Inflammatory macrophage (primary cell): ENCODE results near the gene ZNF69.
"Not testable (repeated sequence)": the region's sequence is repeated elsewhere in the genome, so short reads cannot be mapped to it uniquely, and the experiment has no call there.

Source experiments
- DNase-seq, 2 donors: peaks; one replicate each; pipeline ENCODE4 v3.0.0-alpha.2; 2020 to 2022

ZNF69 gene

DNA sequence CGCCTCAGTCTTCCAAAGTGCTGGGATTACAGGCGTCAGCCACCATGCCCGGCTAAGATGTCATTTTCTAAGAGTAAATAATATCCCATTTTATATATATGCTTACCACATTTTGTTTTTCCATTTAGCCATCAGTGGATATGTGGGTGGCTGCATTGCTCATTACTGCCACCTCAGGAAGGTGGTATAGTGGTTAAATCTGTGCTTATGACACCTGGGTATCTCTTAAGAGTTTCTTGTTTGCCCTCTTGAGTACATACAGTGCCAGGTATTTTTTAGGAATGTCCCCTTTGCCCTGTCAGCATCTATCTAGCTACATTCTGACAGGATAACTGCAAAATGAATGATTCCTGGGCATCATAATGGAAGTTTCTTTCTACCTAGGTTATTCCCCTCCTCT, 14.6 kb downstream of the ZNF69 start:
- no peak for DNase-seq

DNA sequence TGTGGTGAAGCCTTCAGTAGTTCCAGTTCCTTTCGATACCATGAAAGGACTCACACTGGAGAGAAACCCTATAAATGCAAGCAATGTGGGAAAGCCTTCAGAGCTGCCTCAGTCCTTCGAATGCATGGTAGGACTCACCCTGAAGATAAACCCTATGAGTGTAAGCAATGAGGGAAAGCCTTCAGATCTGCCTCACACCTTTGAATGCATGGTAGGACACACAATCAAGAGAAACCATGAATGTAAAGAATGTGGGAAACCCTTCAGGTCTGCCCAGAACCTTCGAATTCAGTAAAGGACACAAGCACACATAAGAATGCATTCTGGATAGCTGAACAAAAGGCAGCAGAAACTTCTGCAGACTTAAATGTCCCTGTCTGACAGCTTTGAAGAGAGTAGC, 18.3 kb downstream of the ZNF69 start:
- DNase-seq: no peak

DNA sequence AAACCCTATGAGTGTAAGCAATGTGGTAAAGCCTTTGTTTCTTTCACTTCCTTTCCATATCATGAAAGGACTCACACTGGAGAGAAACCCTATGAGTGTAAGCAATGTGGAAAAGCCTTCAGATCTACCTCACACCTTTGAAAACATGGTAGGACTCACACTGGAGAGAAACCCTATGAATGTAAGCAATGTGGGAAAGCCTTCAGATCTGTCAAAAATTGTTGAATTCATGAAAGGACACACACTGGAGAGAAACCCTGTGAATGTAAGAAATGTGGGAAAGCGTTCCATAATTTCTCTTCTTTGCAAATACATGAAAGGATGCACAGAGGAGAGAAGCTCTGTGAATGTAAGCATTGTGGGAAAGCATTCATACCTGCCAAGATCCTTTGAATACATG, 24.4 kb downstream of the ZNF69 start:
- DNase-seq: not testable (repeated sequence)

DNA sequence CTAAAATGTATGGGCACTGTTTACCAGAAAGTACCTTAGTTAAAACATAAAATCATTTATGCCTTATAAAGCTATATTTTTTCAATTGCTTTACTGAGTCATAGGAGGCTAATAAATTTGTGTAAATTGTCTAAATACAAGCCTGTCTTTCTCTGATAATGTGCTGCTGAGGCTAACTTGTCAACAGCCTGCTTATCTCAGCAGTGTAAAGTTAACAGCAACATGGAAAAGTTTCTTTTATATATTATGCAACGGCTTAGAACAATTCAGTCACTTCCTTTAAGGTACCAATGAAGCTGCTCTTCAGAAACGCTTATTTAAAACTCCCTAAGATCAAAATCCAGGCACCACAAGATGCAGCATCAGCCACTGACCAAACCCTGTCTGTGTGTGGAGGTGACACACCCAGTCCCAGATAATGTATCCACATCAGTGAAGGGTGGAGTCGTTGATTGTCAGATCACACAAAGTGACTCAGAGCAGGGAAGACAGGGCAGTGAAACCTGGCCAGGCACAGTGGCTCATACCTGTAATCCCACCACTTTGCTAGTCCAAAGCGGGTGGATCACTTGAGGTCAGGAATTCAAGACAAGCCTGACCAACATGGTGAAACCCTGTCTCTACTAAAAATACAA, 27.0 kb downstream of the ZNF69 start:
- not testable (repeated sequence) for DNase-seq

DNA sequence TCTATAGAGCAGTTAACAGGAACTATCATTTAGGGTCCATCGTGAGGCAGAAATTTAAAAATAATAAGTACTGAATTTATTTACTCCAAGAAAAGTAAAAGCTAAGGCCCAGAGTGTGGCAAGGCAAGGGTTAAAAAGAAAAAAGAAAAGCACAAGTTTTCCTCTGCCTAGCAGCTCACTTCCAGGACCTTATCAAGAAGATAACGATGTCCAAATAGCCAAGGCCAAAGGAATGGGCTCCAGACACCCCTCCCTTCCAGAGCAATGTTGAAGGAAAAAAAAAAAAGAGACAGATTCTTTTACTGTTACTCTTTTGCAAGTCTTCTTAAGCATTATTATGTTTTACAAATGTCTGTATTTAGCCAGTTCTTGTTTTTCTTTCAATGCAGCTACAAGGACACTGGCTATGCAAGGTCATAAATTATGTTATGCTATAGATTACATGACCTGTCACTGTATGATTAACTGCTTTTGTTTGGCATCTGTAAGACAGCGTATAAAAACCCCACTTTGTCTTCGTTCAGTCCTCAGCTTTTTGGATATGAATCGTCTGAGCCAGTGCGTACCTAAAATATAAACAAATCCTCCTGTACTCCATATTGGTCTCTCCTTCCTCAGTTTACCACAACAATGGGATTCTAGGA, 34.4 kb downstream of the ZNF69 start:
- DNase-seq: no peak

DNA sequence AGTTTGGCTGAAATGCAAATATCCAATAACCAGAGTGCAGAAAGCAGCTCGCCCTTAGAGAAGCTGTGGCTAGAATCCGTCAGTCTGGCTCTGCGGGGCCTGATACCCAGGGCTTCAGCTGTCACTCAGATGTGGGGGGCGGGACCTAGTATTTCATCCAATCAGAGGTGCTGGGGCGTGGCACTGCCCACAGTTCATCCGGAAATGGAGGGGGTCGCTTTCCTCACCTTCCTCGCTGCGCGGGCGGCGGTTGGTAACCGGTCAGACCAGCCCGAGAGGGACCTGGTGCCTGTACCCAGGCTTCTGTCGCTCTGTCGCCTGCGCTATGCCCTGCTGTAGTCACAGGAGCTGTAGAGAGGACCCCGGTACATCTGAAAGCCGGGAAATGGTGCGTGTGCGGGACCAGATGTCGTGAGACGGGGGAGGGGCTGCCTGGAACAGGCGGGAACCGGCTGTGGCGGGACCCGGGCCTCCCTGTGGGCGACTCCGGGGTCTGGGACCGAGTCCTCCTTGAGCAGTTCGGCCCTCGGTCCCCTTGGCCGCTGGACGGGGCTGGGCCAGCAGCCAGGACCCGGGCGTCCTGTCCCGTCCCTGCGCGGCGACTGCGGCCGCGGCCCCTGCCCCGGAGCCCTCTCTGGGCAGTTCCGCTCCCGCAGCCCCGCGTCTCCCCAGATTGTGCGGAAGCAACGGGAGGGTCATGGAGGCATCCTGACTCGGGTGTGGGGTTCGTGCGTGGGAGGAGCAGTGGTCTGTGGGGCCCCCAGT, 37.5 kb downstream of the ZNF69 start, which contains the start of gene ZNF700:
Gene ZNF700 (plus strand): TSS at position 222 of the 765 bp plus-strand sequence. CDS start 104 bp downstream, at position 326.
- DNase-seq: peak; percentile 93

DNA sequence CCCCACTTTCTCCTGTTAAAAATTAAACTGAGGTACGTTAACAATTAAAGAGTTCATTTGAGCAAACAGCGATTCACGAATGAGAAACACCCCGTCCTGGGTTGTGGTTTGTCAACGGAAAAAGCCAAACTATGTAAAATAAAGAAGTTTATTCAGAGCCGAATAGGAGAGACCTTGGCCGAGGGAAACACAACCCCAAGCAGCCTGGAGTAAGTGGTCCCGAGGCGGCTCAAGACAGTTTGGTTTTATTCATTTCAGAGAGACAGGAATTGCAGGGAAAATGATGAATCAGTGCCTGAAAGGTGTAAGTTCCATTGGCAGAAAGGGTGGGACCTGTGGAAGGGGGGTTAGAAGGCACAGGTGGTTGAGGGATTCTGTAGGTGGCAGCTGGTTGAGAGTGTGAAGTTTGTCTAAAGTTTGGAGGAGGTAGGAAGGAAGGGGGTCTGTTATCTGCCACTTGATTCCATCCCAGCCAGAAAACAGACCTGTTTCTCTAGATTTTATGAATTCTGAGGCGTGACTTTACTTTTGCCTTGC, 38.1 kb downstream of the ZNF69 start:
- not testable (repeated sequence) for DNase-seq

DNA sequence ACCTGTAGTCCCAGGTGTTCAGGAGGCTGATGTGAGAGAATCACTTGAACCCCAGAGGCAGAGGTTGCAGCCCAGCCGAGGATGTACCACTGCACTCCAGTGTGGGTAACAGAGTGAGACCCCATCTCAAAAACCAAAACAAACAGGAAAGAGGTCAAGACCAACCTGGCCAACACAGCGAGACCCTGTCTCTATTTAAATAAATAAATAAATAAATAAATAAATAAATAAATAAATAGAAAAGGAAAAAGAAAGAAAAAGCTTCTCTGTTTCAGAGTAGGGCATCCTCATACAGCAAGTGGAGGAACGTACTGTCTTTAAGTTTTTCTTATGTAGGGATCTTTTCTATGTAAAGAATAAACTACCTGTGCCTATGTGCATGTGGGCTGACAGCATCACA, 39.6 kb downstream of the ZNF69 start:
- no peak for DNase-seq

DNA sequence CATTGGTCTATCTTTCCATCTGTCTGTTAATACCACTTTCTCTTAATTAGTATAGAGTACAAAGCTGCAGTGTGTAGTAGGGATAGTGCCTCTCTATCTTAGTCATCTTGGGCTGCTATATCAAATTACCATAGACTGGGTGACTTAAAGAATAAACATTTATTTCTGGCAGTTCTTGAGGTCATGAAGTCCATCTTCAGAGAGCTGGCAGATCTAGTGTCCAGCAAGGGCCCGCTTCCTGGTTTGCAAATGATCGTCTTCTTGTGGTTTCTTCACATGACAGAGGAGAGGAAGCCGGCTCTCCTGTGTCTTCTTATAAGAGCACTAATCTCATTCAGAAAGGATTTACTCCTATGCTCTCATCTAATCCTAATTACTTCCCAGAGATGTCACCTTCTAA, 43.5 kb downstream of the ZNF69 start:
- DNase-seq: peak; percentile 19 to 47

DNA sequence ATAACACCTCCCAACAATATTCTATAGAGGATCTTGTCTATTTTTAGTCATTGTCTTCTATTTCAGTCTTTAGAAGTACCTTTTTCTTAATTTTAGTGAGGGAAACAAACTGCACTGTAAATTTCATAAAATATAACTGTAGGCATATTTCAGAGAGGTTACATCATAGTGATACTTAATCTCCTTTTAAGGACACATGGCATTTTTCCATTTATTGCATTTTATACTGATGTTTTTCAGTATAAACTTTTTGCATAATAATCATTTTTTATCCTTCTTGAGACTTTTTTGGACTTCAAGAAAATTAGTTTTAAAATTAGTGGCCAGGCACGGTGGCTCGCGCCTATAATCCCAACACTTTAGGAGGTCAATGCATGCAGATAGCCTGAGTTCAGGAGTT, 43.9 kb downstream of the ZNF69 start:
- no peak for DNase-seq

DNA sequence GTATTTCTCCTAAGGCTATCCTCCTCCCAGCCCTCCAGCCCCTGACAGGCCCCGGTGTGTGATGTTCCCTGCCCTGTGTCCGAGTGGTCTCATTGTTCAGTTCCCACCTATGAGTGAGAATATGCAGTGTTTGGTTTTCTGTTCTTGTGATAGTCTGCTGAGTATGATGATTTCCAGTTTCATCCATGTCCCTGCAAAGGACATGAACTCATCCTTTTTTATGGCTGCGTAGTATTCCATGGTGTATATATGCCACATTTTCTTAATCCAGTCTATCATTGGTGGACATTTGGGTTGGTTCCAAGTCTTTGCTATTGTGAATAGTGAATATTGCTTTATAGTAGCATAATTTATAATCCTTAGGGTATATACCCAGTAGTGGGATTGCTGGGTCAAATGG, 48.2 kb downstream of the ZNF69 start:
- not testable (repeated sequence) for DNase-seq

DNA sequence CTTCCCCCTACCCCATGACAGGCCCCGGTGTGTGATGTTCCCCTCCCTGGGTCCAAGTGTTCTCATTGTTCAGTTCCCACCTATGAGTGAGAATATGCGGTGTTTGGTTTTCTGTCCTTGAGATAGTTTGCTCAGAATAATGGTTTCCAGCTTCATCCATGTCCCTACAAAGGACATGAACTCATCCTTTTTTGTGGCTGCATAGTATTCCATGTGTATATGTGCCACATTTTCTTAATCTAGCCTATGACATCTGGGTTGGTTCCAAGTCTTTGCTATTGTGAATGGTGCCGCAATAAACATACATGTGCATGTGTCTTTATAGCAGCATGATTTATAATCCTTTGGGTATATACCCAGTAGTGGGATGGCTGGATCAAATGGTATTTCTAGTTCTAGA, 50.8 kb downstream of the ZNF69 start:
- DNase-seq: not testable (repeated sequence)

DNA sequence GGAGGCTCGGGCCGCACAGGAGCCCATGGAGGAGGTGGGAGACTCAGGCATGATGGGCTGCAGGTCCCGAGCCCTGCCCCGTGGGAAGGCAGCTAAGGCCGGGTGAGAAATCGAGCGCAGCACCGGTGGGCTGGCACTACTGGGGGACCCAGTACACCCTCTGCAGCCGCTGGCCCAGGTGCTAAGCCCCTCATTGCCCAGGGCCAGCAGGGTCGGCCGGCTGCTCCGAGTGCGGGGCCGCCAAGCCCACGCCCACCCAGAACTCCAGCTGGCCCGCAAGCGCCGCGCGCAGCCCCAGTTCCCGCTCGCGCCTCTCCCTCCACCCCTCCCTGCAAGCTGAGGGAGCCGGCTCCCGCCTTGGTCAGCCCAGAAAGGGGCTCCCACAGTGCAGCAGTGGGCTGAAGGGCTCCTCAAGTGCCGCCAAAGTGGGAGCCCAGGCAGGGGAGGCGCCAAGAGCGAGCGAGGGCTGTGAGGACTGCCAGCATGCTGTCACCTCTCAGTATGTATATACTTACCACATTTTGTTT, 53.8 kb downstream of the ZNF69 start:
- not testable (repeated sequence) for DNase-seq

DNA sequence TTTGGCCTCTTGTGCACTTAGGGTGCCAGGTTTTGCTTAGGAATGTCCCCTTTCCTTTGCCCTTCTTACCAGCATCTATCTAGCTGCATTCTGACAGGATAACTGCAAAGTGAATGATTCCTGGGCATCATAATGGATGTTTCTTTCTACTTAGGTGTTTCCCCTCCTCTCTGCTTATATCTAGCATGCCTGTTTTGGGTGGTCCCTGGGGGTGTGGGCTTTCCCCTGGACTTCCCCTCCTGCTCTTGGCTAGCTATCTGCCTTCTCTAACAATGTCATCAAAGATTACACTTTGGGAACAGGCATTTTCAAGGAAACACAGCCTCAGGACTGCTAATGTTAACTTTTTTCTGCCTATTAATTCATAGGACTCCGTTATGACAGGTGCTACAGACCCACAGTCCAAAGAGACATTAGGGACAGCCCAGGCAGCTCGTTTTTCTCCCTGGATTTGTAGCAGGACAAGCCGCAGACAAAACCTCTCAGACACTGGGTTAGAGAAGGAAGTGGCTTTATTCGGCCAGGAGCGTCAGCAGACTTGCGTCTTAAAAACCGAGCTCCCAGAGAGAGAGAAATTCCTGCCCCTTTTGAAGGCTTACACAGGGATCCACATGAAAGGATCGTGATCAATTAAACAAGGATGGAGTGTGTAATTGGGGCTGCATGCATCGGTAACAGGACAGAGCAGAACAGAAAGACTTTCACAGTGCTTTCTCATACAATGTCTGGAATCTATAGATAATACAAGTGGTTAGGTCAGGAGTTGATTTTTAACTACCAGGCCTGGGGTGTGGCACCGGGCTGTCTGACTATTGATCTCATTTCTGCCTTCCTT, 54.6 kb downstream of the ZNF69 start:
- no peak for DNase-seq

DNA sequence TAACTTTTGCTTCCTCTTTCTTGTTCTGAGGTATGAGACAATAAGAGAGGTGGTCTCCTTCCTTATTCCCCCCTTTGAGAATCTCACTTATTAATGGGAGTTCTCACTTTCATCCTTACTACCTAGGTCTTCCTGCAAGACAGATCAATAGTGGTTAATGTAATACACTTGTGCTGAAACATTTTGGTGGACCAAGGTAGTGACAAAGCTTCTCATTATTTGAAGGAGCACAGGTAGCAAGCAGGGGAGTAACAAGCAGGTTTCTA, 55.2 kb downstream of the ZNF69 start:
- peak in 1 of 2 donors; percentile 15 for DNase-seq

DNA sequence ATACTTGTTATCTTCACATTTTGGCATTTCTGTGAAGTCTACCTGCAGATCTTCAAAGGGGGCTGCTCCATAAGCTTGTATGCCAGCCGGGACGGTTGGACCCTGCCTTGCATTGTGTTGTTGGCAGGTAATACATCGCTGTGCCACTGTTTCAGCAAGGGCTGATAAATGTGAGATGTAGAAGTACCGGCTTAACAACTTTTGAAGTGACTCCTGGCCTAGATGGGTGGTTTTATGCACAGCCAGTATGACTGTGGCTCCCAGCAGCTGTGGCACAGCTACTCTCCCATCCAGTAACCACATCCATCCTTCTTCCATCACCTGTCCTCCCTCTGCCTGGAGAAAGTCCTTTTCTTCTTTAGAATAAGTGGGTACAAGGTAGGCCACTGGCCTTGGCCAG, 57.1 kb downstream of the ZNF69 start:
- no peak for DNase-seq

DNA sequence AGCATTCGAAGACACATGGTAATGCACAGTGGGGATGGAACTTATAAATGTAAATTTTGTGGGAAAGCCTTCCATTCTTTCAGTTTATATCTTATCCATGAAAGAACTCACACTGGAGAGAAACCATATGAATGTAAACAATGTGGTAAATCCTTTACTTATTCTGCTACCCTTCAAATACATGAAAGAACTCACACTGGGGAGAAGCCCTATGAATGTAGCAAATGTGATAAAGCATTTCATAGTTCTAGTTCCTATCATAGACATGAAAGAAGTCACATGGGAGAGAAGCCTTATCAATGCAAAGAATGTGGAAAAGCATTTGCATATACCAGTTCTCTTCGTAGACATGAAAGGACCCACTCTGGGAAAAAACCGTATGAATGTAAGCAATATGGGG, 61.1 kb downstream of the ZNF69 start:
- no peak for DNase-seq

DNA sequence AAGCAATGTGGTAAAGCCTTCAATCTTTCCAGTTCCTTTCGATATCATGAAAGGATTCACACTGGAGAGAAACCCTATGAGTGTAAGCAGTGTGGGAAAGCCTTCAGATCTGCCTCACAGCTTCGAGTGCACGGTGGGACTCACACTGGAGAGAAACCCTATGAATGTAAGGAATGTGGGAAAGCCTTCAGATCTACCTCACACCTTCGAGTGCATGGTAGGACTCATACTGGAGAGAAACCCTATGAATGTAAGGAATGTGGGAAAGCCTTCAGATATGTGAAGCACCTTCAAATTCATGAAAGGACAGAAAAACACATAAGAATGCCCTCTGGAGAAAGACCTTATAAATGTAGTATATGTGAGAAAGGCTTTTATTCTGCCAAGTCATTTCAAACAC, 61.6 kb downstream of the ZNF69 start:
- DNase-seq: no peak

DNA sequence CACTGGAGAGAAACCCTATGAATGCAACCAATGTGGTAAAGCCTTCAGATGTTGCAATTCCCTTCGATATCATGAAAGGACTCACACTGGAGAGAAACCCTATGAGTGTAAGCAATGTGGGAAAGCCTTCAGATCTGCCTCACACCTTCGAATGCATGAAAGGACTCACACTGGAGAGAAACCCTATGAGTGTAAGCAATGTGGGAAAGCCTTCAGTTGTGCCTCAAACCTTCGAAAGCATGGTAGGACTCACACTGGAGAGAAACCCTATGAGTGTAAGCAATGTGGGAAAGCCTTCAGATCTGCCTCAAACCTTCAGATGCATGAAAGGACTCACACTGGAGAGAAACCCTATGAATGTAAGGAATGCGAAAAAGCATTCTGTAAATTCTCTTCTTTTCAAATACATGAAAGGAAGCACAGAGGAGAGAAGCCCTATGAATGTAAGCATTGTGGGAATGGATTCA, 62.1 kb downstream of the ZNF69 start:
- DNase-seq: not testable (repeated sequence)

DNA sequence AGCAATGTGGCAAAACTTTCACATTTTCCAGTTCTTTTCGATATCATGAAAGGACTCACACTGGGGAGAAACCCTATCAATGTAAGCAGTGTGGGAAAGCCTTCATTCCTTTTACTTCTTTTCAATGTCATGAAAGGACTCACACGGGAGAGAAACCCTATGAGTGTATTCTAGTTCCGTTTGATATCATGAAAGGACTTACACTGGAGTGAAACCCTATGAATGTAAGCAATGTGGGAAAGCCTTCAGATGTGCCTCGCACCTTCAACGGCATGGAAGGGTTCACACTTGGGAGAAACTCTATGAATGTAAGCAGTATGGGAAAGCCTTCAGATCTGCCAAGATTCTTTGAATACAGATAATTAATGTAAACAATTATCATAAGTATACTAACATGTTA, 62.7 kb downstream of the ZNF69 start:
- no peak for DNase-seq
